ENCODE results near the gene PNMA8B. TPM values are rescaled to one million over a fixed set of nuclear protein-coding genes. Genes with fewer than 3 reads are reported as not detected.
"Not testable (repeated sequence)": the region's sequence is repeated elsewhere in the genome, so short reads cannot be mapped to it uniquely, and the experiment has no call there.

Gene PNMA8B
- total and polyA plus RNA-seq, 12 donors = 7.6 to 63.4 (median 29.3) TPM

DNA sequence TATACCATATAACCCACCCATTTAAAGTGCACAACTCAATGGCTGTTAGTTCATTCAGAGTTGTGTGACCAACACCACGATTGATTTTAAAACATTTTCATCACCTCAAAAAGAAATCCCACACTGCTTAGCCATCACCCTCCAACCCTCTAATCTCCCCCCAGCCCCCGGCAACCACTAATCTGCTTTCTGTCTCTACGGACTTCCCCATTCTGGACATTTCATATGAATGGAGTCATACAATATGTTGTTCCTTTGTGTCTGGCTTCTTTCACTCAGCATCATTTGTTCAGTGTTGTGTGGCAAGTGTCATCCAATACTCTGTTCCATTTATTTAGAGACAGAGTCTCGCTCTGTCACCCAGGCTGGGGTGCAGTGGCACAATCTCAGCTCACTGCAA lies 4.0 kb upstream of the PNMA8B start:
- 79 to 84% (median 82%) methylated on average over 4 of the region's 4 CpGs for WGBS, 4 donors
- intact Hi-C loops (cut with DNase I) = no loop called here
- H3K4me3 ChIP-seq = no peak overlapping the region
- H3K27me3 ChIP-seq = no peaks in the 10 kb centered on the region
- peak overlapping the region in 1 of 5 donors; percentile 32 for H3K27ac ChIP-seq
- no peaks in the 10 kb centered on the region for H3K36me3 ChIP-seq (replicated peaks in 1 of 2)
- no peak for DNase-seq
- H3K9me3 ChIP-seq (replicated peaks in 1 of 3) = no peaks in the 10 kb centered on the region
- peaks cover 18 to 22% of the 10 kb centered on the region in 2 donors for H3K4me1 ChIP-seq (replicated peaks in 1 of 2)
- TF ChIP-seq, protein P1, sequence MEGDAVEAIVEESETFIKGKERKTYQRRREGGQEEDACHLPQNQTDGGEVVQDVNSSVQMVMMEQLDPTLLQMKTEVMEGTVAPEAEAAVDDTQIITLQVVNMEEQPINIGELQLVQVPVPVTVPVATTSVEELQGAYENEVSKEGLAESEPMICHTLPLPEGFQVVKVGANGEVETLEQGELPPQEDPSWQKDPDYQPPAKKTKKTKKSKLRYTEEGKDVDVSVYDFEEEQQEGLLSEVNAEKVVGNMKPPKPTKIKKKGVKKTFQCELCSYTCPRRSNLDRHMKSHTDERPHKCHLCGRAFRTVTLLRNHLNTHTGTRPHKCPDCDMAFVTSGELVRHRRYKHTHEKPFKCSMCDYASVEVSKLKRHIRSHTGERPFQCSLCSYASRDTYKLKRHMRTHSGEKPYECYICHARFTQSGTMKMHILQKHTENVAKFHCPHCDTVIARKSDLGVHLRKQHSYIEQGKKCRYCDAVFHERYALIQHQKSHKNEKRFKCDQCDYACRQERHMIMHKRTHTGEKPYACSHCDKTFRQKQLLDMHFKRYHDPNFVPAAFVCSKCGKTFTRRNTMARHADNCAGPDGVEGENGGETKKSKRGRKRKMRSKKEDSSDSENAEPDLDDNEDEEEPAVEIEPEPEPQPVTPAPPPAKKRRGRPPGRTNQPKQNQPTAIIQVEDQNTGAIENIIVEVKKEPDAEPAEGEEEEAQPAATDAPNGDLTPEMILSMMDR (IDR thresholded peaks at IDR 0.05) = no peak
- TF ChIP-seq POLR2A (IDR thresholded peaks at IDR 0.05) = no peak

- Histone ChIP-seq H3K4me3 (no peak overlapping the region), H3K36me3 (replicated peaks in 1 of 2) (no peaks in the 10 kb centered on the region), H3K4me1 (replicated peaks in 1 of 2) (peaks cover 21 to 36% of the 10 kb centered on the region in 2 donors), H3K27me3 (no peaks in the 10 kb centered on the region), H3K9me3 (replicated peaks in 1 of 3) (no peaks in the 10 kb centered on the region), H3K27ac (peak overlapping the region in 3 of 5 donors; percentile 52 to 65 (median 60))
- intact Hi-C loops (cut with DNase I) = no loop called here
- no peak for DNase-seq
- WGBS, 4 donors = 61 to 80% (median 72%) methylated on average over 8 of the region's 8 CpGs
- no peak for TF ChIP-seq POLR2A (IDR thresholded peaks at IDR 0.05)
- TF ChIP-seq, protein P1 (IDR thresholded peaks at IDR 0.05) = no peak
These were observed 2.1 kb upstream of the PNMA8B start for GRCh38 chr19:46497773-46498172.

DNA sequence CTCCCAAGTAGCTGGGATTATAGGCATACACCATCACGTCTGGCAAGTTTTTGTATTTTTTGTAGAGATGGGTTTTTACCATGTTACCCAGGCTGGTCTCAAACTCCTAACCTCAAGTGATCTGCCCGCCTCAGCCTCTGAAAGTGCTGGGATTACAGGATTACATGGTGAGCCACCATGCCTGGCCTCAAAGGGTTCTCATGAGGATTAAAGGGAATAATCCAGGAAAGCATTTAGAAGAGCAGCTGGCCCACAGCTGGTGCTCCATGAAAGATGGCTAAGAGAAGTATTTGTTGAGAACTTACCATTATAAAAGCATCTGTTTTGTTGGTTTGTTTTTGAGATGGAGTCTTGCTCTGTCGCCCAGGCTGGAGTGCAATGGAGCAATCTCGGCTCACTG lies 1.2 kb upstream of the PNMA8B start:
- 82 to 92% (median 87%) methylated on average over 2 to 4 of the region's 4 CpGs for WGBS, 4 donors
- H3K9me3 ChIP-seq (replicated peaks in 1 of 3); DNase-seq; H3K27me3 ChIP-seq; intact Hi-C loops (cut with DNase I); H3K36me3 ChIP-seq (replicated peaks in 1 of 2); H3K4me3 ChIP-seq: not testable (repeated sequence)
- H3K27ac ChIP-seq = peak overlapping the region in 3 of 5 donors; percentile 20 to 86 (median 74)
- peaks cover 28 to 44% of the 10 kb centered on the region in 2 donors for H3K4me1 ChIP-seq (replicated peaks in 1 of 2)

DNA sequence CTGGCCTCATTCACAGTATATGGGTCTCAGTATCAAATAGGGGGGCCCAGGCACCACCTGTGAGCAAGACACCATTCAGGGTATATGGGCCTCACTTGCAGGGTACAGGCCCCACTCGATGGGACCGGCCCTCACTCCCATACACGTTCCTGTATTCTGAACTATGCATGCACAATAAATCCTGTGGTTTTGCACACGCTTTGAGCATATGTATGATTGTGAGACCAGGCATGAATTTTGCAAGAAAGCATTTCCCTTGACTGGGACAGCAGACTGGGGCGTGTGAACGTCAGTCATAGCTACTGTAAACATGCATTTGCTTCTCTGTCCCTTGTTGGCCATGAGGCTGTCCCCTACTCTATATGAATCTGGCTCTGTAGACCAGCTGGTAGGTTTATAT lies 637 bp upstream of the PNMA8B start:
- peak overlapping the region; percentile 19 to 86 (median 74) for H3K27ac ChIP-seq
- H3K36me3 ChIP-seq (replicated peaks in 1 of 2) = no peaks in the 10 kb centered on the region
- peaks cover 30 to 45% of the 10 kb centered on the region in 2 donors for H3K4me1 ChIP-seq (replicated peaks in 1 of 2)
- DNase-seq = no peak
- WGBS, 4 donors = 60 to 78% (median 70%) methylated on average over 3 to 6 of the region's 6 CpGs
- TF ChIP-seq, protein P1 (IDR thresholded peaks at IDR 0.05) = no peak
- no peak for TF ChIP-seq POLR2A (IDR thresholded peaks at IDR 0.05)
- no peak overlapping the region for H3K4me3 ChIP-seq
- intact Hi-C loops (cut with DNase I) = no loop called here
- H3K9me3 ChIP-seq (replicated peaks in 1 of 3) = no peaks in the 10 kb centered on the region
- H3K27me3 ChIP-seq = no peaks in the 10 kb centered on the region
